ENCODE results near the gene CNGB1.

DNA sequence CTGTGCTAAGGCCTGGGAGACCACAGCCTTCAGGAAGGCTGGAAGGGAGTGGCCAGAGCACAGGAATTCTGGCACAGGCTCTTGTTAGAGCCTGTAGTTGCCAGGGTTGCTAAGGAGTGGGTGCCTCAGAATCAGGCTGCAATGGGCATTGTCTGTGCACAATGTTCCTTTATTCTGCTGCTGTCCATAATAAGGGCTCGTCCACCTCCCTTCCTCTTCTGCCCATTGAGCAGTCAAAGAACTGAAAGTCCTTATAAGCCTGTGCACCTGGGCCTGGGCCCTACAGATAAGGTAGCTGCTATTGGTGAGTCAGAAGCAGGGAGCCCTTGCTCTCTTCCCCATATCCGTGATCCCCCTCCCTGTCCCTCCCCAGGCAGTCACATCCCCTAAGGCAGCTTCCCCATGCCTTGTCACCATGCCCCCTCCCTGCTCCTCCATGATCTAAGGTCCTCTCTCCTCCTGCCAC, 5.4 kb upstream of the CNGB1 start:
- TF ChIP-seq, protein P1, sequence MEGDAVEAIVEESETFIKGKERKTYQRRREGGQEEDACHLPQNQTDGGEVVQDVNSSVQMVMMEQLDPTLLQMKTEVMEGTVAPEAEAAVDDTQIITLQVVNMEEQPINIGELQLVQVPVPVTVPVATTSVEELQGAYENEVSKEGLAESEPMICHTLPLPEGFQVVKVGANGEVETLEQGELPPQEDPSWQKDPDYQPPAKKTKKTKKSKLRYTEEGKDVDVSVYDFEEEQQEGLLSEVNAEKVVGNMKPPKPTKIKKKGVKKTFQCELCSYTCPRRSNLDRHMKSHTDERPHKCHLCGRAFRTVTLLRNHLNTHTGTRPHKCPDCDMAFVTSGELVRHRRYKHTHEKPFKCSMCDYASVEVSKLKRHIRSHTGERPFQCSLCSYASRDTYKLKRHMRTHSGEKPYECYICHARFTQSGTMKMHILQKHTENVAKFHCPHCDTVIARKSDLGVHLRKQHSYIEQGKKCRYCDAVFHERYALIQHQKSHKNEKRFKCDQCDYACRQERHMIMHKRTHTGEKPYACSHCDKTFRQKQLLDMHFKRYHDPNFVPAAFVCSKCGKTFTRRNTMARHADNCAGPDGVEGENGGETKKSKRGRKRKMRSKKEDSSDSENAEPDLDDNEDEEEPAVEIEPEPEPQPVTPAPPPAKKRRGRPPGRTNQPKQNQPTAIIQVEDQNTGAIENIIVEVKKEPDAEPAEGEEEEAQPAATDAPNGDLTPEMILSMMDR (optimal IDR thresholded peaks at IDR 0.05 in 1 of 3, IDR thresholded peaks at IDR 0.05 in 1 of 3, conservative IDR thresholded peaks at IDR 0.05 in 1 of 3; ENCODE audit: extremely low read depth in 1 of 3, insufficient read depth in 2 of 3, low read length in 3 of 3), result no peak
- no peak for TF ChIP-seq EZH2 (IDR thresholded peaks at IDR 0.05; ENCODE audit: low read length)

All from keratinocyte (primary cell).